IPS-NIHi7 (cell line): ENCODE measurements around the gene USP37.
A peak's percentile ranks its signal among the peaks of the same experiment; 100 is the strongest.
"Not testable (repeated sequence)": the region's sequence is repeated elsewhere in the genome, so short reads cannot be mapped to it uniquely, and the experiment has no call there.

ENCODE experiments used
- DNase-seq: peaks from one replicate; pipeline ENCODE4 v3.0.0; 2012; ENCODE audit warnings: mixed read lengths; ENCODE audit errors: extremely low spot score

USP37 gene

GRCh38 chr2:218555527-218555926, 12.6 kb downstream of the USP37 start:
- DNase-seq = peak; percentile 54

GRCh38 chr2:218554225-218554624, 13.9 kb downstream of the USP37 start:
- DNase-seq = not testable (repeated sequence)

- DNase-seq = no peak
Measured at GRCh38 chr2:218547978-218548377, 20.2 kb downstream of the USP37 start.

- no peak for DNase-seq
Measured at GRCh38 chr2:218547511-218547910, 20.6 kb downstream of the USP37 start.

GRCh38 chr2:218546012-218546411, 22.1 kb downstream of the USP37 start:
- DNase-seq = no peak

GRCh38 chr2:218540015-218540414, 28.1 kb downstream of the USP37 start:
- no peak for DNase-seq

GRCh38 chr2:218536804-218537494, 31.2 kb downstream of the USP37 start:
- DNase-seq = no peak

GRCh38 chr2:218529990-218530389, 38.2 kb downstream of the USP37 start:
- DNase-seq = no peak

- not testable (repeated sequence) for DNase-seq
Measured at GRCh38 chr2:218528409-218528808, 39.7 kb downstream of the USP37 start.

- DNase-seq = no peak
Measured at GRCh38 chr2:218523651-218524050, 44.5 kb downstream of the USP37 start.

GRCh38 chr2:218518876-218519275, 49.3 kb downstream of the USP37 start:
- no peak for DNase-seq

GRCh38 chr2:218517434-218518206, 50.5 kb downstream of the USP37 start:
- no peak for DNase-seq

GRCh38 chr2:218516614-218517013, 51.5 kb downstream of the USP37 start:
- DNase-seq = peak; percentile 22

GRCh38 chr2:218513676-218514075, 54.5 kb downstream of the USP37 start:
- no peak for DNase-seq

- no peak for DNase-seq
Measured at GRCh38 chr2:218508299-218508698, 59.9 kb downstream of the USP37 start.

GRCh38 chr2:218505754-218506371, 62.3 kb downstream of the USP37 start:
- DNase-seq = no peak

- DNase-seq = peak; percentile 17
Measured at GRCh38 chr2:218501665-218502064, 66.5 kb downstream of the USP37 start.

GRCh38 chr2:218500501-218501060, 67.6 kb downstream of the USP37 start:
- no peak for DNase-seq

GRCh38 chr2:218485986-218486667, 82.0 kb downstream of the USP37 start:
- DNase-seq = no peak

- no peak for DNase-seq
Measured at GRCh38 chr2:218482651-218483050, 85.5 kb downstream of the USP37 start.

GRCh38 chr2:218479595-218479994, 88.6 kb downstream of the USP37 start:
- DNase-seq = no peak

- DNase-seq = no peak
Measured at GRCh38 chr2:218478544-218478943, 89.6 kb downstream of the USP37 start.
